ENCODE measurements around the gene SAMD1.

SAMD1 gene

GRCh38 chr19:14112809-14113385 is 22.3 kb upstream of the SAMD1 start:
- no peak for DNase-seq

DNA sequence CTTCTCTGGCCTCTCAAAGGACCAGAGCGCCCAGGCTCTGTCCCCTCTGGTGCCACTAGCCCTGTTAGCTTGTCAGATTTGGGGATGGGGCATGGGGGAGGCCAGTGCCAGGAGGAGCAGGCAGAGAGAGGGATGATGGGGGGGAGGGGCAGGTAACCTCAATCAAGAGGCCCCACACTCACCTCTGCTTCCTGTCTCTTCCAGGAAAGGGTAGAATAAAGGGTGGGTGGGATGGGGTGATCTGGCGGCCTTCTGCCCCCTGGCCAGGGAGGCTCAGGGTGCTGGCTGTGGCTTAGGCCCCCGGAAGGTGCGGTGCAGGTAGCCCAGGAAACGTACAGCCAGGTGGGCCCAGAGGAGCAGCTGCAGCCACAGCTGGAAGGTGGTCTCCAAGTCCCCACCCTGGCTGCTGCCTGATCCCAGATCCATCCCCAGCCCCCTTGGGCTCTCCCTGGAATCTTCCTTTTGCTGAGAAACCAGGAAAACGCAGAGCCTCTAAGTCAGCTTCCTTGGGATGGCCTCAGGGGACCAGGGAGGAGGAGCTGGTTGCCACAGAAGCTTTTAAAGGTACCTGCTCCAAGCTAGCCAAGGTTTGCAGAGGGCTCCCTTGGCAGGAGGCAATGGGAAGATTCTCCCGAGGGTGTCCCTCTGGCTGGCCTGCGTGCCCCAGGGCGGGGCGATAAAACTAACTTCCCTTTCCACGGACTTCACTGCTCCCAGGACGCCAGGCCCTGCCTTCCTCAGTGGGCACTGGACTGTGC is 21.7 kb upstream of the SAMD1 start:
- DNase-seq, result no peak

GRCh38 chr19:14111486-14111885 is 20.9 kb upstream of the SAMD1 start:
- no peak for DNase-seq

DNA sequence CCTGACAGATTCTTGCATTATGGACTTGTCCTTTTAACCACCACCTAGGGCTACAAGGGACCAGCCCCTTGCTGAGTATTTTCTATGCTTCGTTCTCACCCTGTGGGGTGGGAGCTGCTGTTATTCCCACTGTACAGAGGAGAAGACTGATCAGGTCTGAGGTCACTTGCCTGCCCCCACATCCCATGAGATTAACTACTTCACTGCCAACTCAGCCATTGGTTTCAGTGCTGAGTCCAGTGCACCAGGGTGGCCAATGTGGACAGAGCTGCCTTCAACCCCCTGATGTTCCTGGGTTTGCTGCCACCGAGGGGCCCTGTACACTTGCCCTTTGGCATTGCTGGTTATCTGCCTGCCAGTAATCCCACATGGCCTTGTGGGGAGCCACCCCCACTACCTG is 20.1 kb upstream of the SAMD1 start:
- no peak for DNase-seq

DNA sequence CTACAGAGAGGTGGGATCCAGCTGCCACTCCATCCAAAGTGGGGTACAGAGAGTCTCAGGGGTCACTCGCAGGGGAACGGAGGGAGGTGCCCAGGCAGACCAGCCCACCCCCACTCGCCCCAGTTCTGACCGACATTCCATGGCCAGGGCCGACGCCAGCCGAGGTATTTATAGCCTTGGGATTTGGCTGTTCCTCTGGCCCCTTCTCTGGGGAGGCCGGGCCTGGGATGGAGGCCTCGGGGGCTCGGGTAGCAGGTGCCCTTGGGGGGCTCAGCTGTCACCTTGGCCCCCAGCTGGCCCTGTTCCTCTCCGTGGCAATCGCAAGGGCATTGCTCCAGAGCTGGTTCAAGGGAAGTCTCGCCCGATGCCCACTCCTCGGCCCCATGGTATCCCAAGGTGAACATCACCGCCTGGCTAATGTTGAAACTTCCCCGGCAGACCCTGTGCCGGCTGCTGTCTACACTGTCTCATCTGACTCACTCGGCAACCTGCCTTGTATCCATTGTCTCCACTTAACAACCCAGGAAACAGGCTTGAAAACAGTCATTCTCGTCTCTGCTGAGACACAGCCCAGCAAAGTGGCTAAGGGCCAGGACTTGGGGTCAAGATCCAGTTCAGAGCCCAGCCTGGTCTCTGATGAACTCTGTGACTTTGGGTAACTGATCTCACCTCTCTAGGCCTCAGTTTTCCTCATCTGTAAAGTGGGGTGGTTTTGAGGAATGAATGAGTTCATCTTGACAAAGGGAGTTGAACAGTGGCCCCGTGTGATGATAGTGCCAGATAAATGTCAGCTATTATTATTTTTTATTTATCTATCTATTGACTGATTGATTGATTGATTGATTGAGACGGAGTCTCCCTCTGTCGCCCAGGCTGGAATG is 17.3 kb upstream of the SAMD1 start:
- no peak for DNase-seq

GRCh38 chr19:14106840-14107239 is 16.3 kb upstream of the SAMD1 start:
- DNase-seq, result no peak

DNA sequence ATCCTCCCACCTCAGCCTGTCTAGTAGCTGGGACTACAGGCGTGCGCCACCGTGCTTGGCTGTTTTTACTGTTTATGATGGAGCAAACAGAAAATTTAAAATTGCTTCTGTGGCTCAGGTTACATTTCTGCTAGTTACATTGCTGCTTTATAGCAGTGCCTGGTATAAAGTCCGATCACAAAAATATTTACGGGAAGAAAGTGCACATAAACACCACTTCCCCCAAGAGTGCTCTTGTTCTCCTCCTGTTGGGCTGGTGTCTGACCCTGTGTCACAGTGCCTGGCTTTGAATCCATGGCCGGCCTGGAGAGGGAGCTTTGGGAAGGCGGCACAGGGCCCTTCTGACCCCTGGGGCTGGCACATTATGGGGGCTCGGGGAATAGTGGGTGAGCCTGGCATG is 15.1 kb upstream of the SAMD1 start:
- DNase-seq, result no peak

GRCh38 chr19:14103310-14103709 is 12.8 kb upstream of the SAMD1 start:
- no peak for DNase-seq

DNA sequence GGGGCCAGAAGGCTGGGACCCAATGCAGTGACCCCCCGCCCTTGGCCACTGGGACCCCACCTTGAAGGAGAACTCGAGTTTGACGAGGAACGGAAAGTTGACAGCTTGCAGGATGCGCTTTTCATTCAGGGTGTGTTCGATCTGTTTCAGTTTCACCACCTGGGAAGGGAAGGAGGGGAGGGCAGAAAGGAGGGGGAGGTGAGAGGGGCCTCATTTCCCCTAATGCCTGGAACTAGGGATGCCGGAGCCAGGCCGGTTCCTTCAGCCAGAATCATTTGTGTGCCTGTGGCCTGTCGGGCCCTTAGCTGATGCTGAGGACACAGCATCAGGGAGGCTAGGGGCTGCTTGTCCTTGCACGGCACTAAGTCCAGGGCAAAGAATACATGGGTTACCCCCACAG is 12.2 kb upstream of the SAMD1 start:
- DNase-seq, result no peak

DNA sequence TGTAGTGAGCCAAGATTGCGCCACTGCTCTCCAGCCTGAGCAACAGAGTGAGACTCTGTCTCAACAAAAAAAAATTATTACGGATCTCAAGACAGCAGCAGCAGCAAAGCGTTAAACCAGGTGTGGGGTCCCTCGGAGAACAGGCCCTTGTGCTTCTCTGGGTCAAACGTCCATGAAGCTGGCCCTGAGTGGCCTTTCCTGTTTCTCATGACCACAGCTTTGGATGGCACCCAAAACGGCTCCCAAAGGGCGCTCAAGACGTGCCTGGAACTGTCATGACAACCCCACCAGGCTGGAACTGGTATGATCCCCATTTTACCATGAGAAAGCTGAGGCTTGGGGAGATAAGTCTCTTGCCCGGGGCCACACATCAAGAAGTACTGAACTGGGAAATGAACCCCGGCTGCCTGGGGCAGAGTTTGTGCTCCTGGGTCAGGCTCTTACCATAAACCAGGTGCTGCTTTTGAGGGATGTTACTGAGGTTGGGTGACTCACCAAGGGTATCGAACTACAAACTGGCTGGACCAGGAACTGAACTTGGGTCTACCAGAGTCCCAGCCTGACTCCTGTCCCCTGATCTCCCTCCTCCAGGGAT is 11.6 kb upstream of the SAMD1 start:
- DNase-seq, result no peak

DNA sequence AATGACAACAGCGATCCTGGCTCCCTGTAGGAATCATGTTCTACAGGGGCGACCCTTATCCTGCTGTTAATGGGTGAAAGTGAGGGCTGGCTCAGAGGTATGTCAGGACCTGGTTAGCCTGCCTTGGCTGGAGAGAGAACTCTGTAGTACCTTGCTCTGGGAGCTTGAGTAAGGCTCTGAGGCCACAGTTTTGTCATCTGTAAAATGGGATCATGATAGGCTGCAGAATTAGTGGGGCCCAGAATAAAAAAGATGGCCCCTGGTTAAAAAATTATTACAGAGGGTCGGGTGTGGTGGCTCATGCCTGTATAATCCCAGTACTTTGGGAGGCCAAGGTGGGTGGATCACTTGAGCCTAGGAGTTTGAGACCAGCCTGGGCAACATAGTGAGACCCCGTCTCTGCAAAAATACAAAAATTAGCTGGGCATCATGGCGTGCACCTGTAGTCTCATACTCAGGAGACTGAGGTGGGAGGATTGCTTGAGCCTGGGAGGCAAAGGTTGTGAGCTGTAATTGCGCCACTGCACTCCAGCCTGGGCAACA is 10.5 kb upstream of the SAMD1 start:
- DNase-seq, result no peak

GRCh38 chr19:14097532-14098151 is 7.1 kb upstream of the SAMD1 start:
- DNase-seq, result no peak

DNA sequence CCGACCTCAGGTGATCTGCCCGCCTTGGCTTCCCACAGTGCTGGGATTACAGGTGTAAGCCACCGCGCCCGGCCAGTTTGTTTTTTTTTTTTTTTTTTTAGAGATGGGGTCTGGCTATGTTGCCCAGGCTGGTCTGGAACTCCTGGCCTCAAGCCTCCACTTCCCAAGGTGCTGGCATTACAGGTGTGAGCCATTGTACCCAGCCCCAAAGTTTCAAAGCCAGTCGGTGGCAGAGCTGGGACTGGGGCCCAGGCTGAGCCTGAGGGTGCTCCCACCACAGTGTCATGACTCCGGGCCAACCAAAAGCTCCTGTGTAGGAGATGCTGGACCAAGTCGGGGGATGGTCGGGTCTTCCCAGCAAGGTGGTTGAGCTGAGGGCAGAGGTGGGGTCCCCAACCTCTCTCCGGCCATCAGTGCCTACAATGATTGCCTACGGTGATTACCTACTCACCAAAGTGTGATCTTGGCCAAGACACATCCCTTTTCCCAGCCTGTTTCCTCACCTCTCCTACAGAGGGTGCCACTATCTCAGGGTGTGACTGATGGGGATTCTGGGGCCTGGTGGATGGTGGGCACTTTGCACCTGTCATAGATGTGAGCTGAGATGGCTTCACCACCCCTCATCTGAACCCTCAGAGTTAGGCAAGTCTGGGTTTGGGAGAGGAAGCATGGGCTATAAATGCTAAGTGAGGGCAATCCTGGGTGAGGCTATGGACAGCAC is 5.9 kb upstream of the SAMD1 start:
- DNase-seq, result no peak

GRCh38 chr19:14094854-14095253 is 4.3 kb upstream of the SAMD1 start:
- no peak for DNase-seq

DNA sequence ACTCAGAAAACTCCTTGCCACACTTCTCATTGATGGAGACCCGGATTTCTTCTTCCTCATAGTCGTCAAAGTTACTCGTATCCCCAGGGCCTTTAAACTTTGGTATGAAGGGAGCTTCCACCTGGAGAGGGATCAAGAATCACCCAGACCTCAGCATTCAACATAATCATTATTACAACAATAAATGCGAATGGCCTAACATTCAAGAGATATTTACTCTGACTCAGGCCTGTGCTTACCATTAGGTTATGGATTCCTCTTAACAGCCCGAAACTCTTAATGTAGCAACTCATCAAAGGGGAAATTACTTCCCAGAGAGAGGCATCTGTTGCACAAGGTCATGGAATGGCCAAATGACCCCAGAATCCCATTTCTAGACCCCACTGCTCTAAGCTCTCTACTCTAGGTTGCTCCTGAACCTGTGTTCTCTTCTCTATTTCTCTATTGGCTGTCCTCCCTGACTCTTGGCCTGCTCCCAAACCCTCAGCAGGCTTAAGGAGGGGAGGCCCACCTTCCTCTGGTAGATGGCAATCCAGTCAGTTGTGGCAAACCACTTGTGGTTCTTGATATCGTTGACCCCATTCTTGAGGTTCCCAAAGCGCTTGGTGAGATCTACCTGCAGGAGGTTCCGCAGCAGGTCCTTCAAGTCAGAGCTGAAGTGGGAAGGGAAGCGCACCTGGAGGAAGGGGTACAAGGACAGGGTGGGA is 2.7 kb upstream of the SAMD1 start:
- DNase-seq, result no peak

DNA sequence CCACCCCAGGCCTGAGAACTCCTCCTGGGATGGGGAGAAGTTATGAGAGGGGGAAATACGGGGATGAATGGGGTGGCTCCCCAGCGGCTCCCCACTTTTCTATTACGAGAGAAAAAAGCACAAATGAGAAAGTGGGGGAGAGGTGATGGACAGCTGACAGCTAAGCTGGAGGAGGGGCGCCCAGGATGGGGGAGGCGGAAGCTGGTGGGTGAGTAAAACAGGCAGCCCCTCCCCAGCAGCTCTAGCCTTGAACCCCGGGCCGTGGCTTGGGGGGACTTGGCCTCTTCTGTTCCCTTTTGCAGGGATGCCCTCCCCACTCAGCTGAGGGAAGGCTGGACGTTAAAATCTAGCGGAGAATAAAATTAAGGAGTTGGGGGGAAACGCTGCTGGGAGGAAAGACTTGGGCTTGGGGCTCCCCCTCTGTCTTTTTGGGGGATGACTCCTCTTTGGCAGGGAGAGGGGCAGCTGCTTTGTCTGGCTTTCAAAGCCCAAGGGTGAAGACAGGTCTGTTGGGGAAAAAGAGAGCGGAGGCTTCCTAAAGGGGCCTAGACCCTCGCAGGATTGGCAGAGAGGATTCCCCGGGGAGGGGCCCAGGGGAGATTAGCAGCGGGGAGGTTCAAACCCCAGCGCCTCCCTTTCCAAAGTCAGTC is 1.4 kb upstream of the SAMD1 start:
- DNase-seq, result no peak

DNA sequence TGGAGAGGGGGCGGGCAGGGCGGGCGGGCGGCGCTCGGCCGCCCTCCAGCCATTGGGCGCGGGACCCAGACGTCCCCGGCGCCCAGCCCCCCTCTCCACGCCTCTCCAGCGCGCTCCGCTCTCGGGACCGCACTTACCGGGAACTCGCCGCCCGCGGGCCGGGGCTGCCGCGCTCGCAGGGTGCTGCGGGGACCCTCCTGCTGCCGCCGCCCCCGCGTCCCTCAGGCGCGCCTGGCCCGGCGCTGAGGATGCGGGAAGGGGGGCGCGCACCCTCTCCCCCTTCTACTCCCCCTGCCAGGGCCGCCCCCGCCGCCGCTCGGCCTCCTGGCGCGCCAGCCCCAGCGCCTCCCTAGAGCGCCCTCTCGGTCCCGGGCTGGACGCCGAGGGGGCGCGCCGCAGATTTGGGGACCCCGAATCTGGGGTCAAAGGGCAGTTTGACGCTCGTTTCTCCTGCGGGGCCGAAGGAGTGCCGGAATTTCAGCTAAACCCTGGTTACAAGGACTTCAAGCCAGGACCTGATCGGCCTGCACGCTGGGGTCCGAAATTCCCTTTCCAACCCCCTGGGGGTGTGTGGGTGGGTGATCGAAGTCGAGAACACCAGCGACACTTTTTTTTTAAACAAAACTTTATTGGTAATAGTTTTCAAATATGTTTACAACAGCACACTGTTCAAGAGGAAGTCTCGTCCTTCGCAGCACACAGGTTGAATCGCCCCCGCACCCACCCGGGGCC is 696 bp upstream of the SAMD1 start:
- DNase-seq, result peak; percentile 81

DNA sequence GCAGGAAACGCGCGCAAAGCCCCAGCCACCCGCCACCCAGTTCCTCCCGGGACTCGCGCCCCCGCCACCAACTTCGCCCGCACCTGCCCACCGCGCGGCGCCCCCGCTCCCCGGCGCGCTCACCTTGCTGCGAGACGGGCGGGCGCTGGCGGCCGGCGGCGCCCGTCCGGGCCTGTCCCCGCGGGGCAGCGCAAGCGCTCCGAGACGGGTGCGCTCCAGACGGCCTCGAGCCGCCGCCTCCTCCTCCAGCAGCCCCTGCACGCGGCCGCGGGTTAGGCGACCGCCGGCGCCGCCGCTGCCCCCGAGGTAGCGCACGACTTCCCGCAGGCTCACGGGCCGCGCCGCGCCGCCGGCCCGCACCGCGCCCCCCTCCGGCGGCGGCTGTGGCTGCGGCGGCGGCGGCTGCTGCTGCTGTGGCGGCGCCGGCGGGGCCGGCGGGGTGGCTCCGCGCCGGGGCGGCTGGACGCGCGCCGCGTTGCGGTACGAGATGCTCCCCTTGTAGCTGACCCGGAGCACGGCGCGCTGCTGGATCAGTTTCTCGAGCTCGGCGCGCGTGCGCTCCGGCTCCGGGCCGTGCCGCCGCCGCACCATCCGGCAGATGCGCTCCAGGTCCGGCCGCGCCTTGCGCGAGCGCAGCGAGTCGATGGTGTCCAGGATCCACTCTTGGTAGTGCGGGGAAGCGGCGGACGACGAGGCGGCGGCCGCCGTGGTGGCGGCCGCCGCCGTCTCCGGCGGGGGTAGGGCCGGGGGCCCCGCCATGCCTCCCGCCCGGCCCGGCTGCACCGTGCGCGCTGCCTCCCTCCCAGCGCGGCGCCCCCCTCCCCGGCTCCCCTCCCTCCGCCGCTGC is 666 bp downstream of the SAMD1 start:
- peak; percentile 61 for DNase-seq

DNA sequence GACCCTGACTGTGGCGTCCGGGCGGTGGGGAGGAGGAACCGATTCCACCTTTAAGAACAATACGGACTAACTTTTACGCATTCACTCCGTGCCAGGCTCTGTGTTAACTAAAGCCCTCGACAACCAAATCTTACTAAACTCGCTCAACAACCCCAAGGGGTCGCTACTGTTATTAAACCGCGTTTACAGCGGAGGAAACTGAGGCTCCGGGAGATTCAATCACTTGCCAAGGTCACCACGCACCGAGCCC is 1.2 kb downstream of the SAMD1 start:
- no peak for DNase-seq

Data from 8988T (cell line).